Stimulated activated CD4-positive, alpha-beta T cell treated with anti-CD3 and anti-CD28 coated beads, Interleukin-4, amount 100 ng/mL, for 24 hours (primary cell): Measurements from ENCODE around the gene KISS1.
"Not testable (repeated sequence)": the region's sequence is repeated elsewhere in the genome, so short reads cannot be mapped to it uniquely, and the experiment has no call there.

Experiments used
- DNase-seq: peaks from one replicate; pipeline ENCODE4 v3.0.0-alpha.2; 2020

Gene KISS1, protein sequence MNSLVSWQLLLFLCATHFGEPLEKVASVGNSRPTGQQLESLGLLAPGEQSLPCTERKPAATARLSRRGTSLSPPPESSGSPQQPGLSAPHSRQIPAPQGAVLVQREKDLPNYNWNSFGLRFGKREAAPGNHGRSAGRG

DNA sequence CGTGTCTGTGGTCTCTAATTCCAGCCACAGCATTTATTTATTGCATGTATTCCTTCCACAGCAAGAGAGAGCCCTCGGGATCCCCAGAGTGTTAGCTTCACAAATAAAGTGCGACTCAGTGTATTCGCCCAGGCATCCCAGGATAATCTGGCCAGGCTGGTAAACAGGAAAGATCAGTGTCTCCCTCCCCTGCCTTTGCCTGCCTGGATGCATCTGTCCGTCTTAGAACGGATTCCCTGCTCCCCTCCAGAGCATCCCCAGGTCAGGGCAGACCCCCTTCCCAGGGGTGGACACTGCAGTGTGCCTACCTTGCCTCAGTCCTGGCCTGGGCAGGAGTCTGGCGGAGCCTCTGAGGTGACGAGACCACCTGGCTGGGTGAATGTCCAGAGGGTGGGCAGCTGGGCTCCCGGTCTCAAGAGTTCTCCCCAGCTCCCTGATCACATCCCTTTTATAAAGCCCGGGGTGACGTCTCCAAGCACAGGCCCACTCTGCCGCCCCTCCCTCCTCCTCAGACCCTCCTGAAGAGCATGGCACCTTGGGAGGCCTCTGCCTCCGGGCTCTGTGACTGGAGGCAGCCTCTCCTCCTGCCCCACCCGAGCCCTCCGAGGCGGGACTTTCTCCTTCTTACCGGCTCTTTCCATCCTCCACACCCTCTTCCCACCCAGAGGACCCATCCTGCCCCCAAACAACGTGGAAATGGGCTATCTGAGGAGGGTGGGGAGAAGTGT, at the start of gene KISS1:
Gene KISS1, minus strand, starts transcription at position 424 of the 728 bp plus-strand sequence. CDS start 3,615 bp downstream, outside the sequence.
- DNase-seq, result no peak

DNA sequence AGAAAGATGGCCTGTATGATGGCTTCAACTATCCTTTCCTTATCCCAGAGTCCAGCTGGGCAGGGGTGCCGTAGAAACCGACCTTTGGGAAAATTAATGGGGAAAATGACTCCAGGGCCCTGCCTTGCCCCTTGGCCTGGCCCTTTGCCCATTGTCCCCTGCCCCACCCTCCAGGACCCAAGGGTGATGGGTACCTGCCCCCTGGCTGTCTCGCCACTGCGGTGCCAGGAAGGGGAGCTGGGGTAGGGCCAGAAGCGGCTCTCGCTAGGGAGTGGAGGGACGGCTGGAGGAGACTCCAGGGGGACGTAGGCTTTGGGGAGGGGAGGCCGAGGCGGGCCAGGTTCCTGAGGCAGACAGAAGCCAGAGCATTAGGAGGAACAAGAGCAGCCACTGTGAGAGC, 46.6 kb upstream of the KISS1 start:
- no peak for DNase-seq

GRCh38 chr1:204241914-204242313, 45.6 kb upstream of the KISS1 start:
- no peak for DNase-seq

DNA sequence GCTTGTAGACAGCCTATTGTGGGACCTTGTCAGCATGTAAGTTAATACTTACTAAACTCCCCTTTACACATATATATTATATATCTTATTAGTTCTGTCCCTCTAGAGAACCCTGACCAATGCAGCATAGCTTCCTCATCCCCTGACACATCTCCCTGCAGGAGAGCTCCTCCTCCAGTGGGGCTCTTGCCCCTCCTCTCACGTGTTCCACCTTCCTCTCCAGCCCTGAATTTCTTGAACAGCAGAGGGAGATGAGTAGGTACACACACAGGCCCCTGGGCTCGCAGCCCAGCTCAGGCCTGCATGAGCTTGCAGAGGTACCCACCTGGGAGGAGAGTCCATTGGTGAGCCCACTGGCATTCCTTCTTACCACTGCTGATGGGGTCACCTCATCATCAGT, 44.8 kb upstream of the KISS1 start:
- no peak for DNase-seq

- DNase-seq, result no peak
These were observed 43.9 kb upstream of the KISS1 start for GRCh38 chr1:204240233-204240632.

DNA sequence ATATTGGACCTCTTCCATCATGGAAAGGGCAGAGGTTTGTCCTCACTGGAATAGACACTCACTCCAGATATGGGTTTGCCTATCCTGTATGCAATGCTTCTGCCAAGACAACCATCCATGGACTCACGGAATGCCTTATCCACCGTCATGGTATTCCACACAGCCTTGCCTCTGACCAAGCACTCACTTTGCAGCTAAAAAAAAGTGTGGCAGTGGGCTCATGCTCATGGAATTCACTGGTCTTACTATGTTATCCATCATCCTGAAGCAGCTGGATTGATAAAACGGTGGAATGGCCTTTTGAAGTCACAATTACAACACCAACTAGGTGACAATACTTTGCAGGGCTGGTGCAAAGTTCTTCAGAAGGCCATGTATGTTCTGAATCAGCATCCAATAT, 43.1 kb upstream of the KISS1 start:
- not testable (repeated sequence) for DNase-seq

GRCh38 chr1:204238520-204238919, 42.2 kb upstream of the KISS1 start:
- not testable (repeated sequence) for DNase-seq

- DNase-seq, result not testable (repeated sequence)
These were observed 41.2 kb upstream of the KISS1 start for GRCh38 chr1:204237515-204237914.

- DNase-seq, result no peak
These were observed 36.2 kb upstream of the KISS1 start for GRCh38 chr1:204232526-204232925.

GRCh38 chr1:204230211-204230610, 33.9 kb upstream of the KISS1 start:
- DNase-seq, result no peak

DNA sequence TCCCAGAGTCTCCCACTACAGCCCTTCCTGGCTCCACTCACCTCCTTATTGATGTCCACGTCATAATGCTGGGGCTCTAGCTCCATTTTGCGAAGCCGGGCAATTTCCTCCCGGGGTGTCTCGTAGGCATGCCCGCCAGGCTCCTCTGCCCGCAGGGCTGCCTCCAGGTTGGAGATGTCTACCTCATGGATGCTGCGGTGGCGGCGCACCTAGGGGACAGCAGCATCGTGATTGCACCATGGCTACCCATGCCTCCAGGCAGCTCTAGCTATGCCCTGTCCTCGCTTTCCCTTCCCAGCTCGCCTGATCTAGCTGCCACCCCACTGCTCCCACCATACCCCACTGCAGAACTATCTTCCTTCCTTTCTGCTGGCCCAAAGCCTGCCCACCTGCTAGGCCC, 32.6 kb upstream of the KISS1 start:
- no peak for DNase-seq

GRCh38 chr1:204227996-204228785, 31.9 kb upstream of the KISS1 start:
- DNase-seq, result no peak

DNA sequence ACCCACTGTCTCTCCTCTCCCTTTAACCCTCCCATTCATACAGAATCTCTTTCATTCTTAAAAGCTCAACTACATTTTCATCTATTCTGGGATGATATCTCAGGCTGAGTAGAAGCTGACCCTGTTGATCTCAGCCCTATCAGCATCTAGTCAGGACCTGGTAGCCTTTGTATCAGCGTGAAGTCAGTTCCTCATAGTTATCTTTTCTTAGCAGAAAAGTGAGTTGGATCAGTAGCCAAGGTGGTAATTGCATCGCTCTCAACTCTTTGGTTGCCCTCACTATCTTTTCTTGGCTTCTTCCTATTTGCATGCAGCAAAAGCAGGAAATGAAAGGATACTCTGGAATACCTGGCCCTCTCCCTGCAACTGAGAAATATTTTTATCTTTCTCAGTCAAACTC, 31.1 kb upstream of the KISS1 start:
- no peak for DNase-seq

DNA sequence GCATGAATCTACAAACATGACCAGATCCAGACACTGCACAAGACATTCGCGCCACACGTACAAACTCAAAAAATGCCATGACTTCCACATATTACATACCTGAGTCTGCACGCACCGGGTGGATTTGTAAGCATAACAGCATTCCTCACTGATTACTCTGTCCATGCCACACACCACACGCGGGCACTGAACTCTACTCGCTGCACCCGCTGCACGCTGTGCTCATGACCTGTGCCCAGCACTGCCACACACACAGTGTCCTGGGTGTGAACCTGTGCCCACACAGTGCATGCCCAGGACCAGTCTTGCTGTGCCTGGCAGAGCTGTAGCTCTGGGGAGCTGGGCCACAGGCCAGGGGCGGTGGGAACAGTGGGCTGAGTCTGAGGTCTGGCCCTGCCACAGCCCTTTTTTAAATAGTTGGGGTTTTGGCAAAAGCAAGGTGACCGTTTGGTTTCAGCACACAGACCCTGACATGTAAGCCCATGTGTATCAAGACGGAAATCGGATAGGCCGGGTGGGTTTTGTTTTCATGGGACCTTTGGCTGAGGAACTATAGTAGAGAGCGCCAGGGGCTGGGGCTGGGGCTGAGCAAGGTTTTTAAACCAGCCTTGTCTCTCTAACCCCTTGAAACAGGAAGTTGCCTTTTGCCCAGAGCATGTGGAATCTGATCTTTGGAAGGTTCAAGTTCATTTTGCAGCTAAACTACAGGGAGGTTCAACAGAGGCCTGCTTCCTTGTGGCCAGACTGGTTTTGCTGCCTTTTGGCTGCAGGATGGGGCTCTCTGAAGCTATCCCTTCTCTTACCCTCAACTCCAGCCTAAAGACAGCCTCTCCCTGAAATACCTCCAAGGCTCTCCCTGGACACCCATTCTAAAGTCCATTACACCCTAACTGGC, 29.8 kb upstream of the KISS1 start:
- DNase-seq, result no peak

- DNase-seq, result no peak
These were observed 28.4 kb upstream of the KISS1 start for GRCh38 chr1:204224655-204225054.

- no peak for DNase-seq
These were observed 27.0 kb upstream of the KISS1 start for GRCh38 chr1:204223129-204223860.

DNA sequence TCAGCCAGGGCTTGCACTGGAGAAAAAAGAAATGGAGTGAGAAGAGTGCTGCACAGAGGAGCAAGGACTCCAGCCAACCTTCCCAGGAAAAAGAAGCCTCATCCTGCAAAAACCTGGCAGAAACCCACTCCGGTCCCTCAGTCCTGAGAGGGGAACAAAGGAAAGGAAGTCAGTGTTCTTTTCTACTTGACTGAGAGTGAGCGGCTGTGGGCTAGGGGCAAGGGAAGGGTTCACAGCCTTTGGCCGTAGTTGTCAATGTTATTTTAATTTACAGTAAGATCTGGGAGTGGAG, 26.4 kb upstream of the KISS1 start:
- no peak for DNase-seq

DNA sequence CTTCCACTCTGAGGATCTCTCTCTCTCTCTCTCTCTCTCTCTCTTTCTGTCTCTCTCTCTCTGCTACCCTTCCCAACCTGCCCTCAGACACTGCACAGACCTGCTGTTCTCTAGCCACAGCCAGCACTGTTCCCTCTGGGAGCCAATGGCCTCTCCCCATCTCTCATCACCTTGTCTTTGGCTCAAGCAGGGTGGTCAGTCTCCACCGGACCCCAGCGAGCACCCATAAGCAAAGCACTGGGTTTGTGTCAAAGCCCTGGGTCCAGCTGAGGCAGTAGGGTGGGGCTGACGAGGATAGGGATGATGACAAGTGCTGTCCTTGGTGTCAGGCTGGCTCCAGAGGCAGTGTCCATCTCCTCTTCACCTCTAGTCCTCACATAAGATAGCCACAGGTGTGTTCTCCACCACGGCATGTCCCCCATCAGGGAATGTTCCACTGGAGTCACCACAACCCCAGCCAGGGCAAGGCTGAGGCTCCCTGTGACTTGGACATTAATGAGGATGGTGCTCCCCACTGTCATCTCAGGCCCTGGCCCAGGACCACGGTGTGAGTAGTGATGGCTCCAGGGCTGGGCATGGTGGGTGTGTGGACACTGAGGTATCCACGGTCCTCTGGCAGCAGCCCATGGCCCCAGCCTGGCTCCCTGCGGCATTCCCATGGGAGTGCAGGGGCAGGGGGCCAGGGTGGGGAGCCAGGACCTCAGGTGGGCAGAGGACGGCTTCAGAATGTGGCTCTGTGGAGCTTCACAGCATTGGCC, 25.9 kb upstream of the KISS1 start:
- no peak for DNase-seq

GRCh38 chr1:204221271-204221670, 25.0 kb upstream of the KISS1 start:
- DNase-seq, result no peak

DNA sequence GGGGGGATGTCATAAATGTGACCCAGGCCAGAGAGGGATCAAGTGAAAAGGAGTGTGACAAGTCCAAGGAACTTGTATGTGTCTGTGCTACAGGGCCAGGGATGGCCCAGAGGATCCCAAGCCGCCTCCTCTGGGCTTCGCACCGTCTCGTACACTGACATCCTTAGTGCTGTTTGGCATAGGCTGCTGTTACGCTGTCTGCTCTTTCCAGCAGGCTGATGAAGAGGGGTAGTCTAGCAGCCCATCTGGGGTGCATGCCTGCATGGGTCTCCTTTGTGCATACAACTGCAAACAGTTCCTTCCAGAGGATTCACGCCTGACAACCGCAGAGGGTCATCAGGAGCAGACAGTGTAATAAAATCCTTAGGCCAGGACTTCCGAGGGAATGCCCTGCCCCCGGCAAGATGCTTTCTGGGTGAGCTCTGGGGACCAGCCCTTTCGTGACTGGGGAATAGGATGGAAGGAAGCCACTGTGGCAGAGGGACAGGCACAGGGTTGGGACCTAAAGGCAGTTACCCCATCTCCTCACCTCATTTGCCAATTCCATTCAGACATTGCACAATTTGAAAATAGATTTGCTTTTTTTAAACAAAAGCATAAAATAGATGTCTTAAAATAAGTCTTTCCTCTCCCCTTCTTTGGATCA, 23.8 kb upstream of the KISS1 start:
- DNase-seq, result no peak

- DNase-seq, result no peak
These were observed 22.3 kb upstream of the KISS1 start for GRCh38 chr1:204218552-204218951.
